H9 (cell line): ENCODE results near the gene NRM. TPM values are rescaled to one million over a fixed set of nuclear protein-coding genes. Genes with fewer than 3 reads are reported as not detected.

Experiments
- DNase-seq: peaks from one replicate; pipeline ENCODE4 v3.0.0-alpha.2; 2017
- H2AFZ ChIP-seq: one replicate; pipeline ENCODE4 v1.6.1; 2013; ENCODE audit warnings: mild to moderate bottlenecking, low read length, control low read depth, moderate library complexity
- H2AK5ac ChIP-seq: 2 replicates; pipeline ENCODE4 v1.6.1; 2013; ENCODE audit warnings: low read length, control low read depth, mixed read lengths; ENCODE audit not compliant: insufficient read length
- H2BK120ac ChIP-seq: one replicate; pipeline ENCODE4 v1.6.1; 2013; ENCODE audit warnings: low read depth, mild to moderate bottlenecking, low read length, control low read depth, inconsistent platforms; ENCODE audit not compliant: poor library complexity, severe bottlenecking
- H2BK12ac ChIP-seq: 2 replicates; pipeline ENCODE4 v1.6.1; 2013; ENCODE audit warnings: low read length, control low read depth, mixed read lengths, low read depth; ENCODE audit not compliant: insufficient read length
- H2BK15ac ChIP-seq: 2 replicates; pipeline ENCODE4 v1.6.1; 2013; ENCODE audit warnings: low read depth, low read length, control low read depth
- H2BK20ac ChIP-seq: one replicate; pipeline ENCODE4 v1.6.1; 2013; ENCODE audit warnings: low read depth, mild to moderate bottlenecking, low read length, control low read depth, inconsistent platforms; ENCODE audit not compliant: poor library complexity, severe bottlenecking
- H2BK5ac ChIP-seq: 2 replicates; pipeline ENCODE4 v1.6.1; 2013; ENCODE audit warnings: low read length, control low read depth, mixed read lengths; ENCODE audit not compliant: insufficient read length
- H3K14ac ChIP-seq: 2 replicates; pipeline ENCODE4 v1.6.1; 2013; ENCODE audit warnings: low read length, control low read depth; ENCODE audit not compliant: insufficient read depth
- H3K18ac ChIP-seq: 2 replicates; pipeline ENCODE4 v1.6.1; 2013; ENCODE audit warnings: low read depth, mild to moderate bottlenecking, mixed read lengths, low read length, control low read depth; ENCODE audit not compliant: insufficient read length
- H3K23ac ChIP-seq: 2 replicates; pipeline ENCODE4 v1.6.1; 2013; ENCODE audit warnings: low read length, control low read depth, mixed read lengths, low read depth; ENCODE audit not compliant: insufficient read length
- H3K23me2 ChIP-seq: 2 replicates; pipeline ENCODE4 v1.6.1; 2013; ENCODE audit warnings: low read depth, mild to moderate bottlenecking, mixed read lengths, low read length, control low read depth; ENCODE audit not compliant: insufficient read length, poor library complexity, severe bottlenecking
- H3K27ac ChIP-seq: 2 replicates; pipeline ENCODE4 v1.5.1; 2013; ENCODE audit warnings: low read length, control low read depth, mixed read lengths, low read depth; ENCODE audit not compliant: insufficient read length
- H3K27me3 ChIP-seq: 2 replicates; pipeline ENCODE4 v1.6.1; 2013; ENCODE audit warnings: low read length, control low read depth, inconsistent platforms; ENCODE audit not compliant: insufficient read depth
- H3K4ac ChIP-seq: 2 replicates; pipeline ENCODE4 v1.6.1; 2013; ENCODE audit warnings: low read depth, mild to moderate bottlenecking, control low read depth, inconsistent platforms, low read length, moderate library complexity
- H3K4me1 ChIP-seq: 2 replicates; pipeline ENCODE4 v1.6.1; 2013; ENCODE audit warnings: low read length, control low read depth, inconsistent platforms; ENCODE audit not compliant: insufficient read depth
- H3K4me2 ChIP-seq: 2 replicates; pipeline ENCODE4 v1.6.1; 2013; ENCODE audit warnings: low read length, control low read depth, mixed read lengths; ENCODE audit not compliant: insufficient read length, insufficient read depth
- H3K56ac ChIP-seq: 2 replicates; pipeline ENCODE4 v1.6.1; 2013; ENCODE audit warnings: low read depth, mild to moderate bottlenecking, mixed read lengths, low read length, control low read depth; ENCODE audit not compliant: insufficient read length
- H3K79me1 ChIP-seq: 2 replicates; pipeline ENCODE4 v1.6.1; 2013; ENCODE audit warnings: low read depth, mild to moderate bottlenecking, moderate library complexity, low read length, control low read depth, inconsistent platforms; ENCODE audit not compliant: insufficient read depth, poor library complexity, severe bottlenecking
- H3K79me2 ChIP-seq: 2 replicates; pipeline ENCODE4 v1.6.1; 2013; ENCODE audit warnings: low read length, control low read depth, inconsistent platforms; ENCODE audit not compliant: insufficient read depth
- H3K9ac ChIP-seq: 2 replicates; pipeline ENCODE4 v1.6.1; 2013; ENCODE audit warnings: low read length, control low read depth, mixed read lengths; ENCODE audit not compliant: insufficient read length; ENCODE audit errors: extremely low read depth
- H3K9me3 ChIP-seq: one replicate; pipeline ENCODE4 v1.6.1; 2013; ENCODE audit warnings: low read depth, low read length, inconsistent platforms; ENCODE audit not compliant: control insufficient read depth
- H3T11ph ChIP-seq: one replicate; pipeline ENCODE4 v1.6.1; 2013; ENCODE audit warnings: mild to moderate bottlenecking, low read length, control low read depth, inconsistent platforms
- H4K20me1 ChIP-seq: one replicate; pipeline ENCODE4 v1.6.1; 2013; ENCODE audit not compliant: control insufficient read depth, insufficient read length, insufficient read depth
- H4K5ac ChIP-seq: 2 replicates; pipeline ENCODE4 v1.6.1; 2013; ENCODE audit warnings: low read depth, mild to moderate bottlenecking, mixed read lengths, low read length, control low read depth; ENCODE audit not compliant: insufficient read length
- H4K8ac ChIP-seq: replicated peaks from 2 replicates; pipeline ENCODE4 v1.6.1; 2013; ENCODE audit warnings: low read length, control low read depth, mixed read lengths, low read depth; ENCODE audit not compliant: insufficient read length
- H4K91ac ChIP-seq: 2 replicates; pipeline ENCODE4 v1.6.1; 2013; ENCODE audit warnings: low read depth, mild to moderate bottlenecking, moderate library complexity, mixed read lengths, low read length, control low read depth; ENCODE audit not compliant: insufficient read length
- H3K27ac Mint-ChIP-seq, 3 experiments: 2 replicates in 2 of 3; 3 replicates in 1 of 3; pipeline ENCODE4 v1.8.0; 2020 to 2021; ENCODE audit warnings: mixed read lengths in 3 of 3, mild to moderate bottlenecking in 1 of 3, moderate library complexity in 1 of 3
- H3K27me3 Mint-ChIP-seq: 2 replicates; pipeline ENCODE4 v1.8.0; 2021; ENCODE audit warnings: low read depth, mild to moderate bottlenecking, moderate library complexity, mixed read lengths
- H3K36me3 Mint-ChIP-seq, 3 experiments: 2 replicates in 2 of 3; 3 replicates in 1 of 3; pipeline ENCODE4 v1.8.0; 2020 to 2021; ENCODE audit warnings: low read depth in 3 of 3, mixed read lengths in 3 of 3; ENCODE audit not compliant: insufficient read depth in 1 of 3
- H3K4me1 Mint-ChIP-seq, 2 experiments: 2 replicates each; pipeline ENCODE4 v1.8.0; 2020; ENCODE audit warnings: mixed read lengths in 2 of 2
- H3K4me3 Mint-ChIP-seq, 2 experiments: 2 replicates in 1 of 2; 3 replicates in 1 of 2; pipeline ENCODE4 v1.8.0; 2020 to 2021; ENCODE audit warnings: mild to moderate bottlenecking in 2 of 2, mixed read lengths in 2 of 2, moderate library complexity in 1 of 2
- H3K9me3 Mint-ChIP-seq, 2 experiments: 2 replicates in 1 of 2; 3 replicates in 1 of 2; pipeline ENCODE4 v1.8.0; 2020; ENCODE audit warnings: mild to moderate bottlenecking in 2 of 2, mixed read lengths in 2 of 2, moderate library complexity in 1 of 2
- WGBS: extraction: QIAGEN DNeasy Blood & Tissue Kit; methylation state at CpG from one replicate; pipeline ENCODE4 v1.1.7; 2013; ENCODE audit warnings: missing lambda C conversion rate, low lambda C conversion rate, mixed read lengths; ENCODE audit not compliant: insufficient read length; ENCODE audit errors: extremely low coverage; 5-methylcytosine and 5-hydroxymethylcytosine counted together
- total RNA-seq: library from RNA; stranded (reverse); gene quantifications from 2 replicates; pipeline ENCODE4 v1.2.1, GENCODE V29; 2021
- TF ChIP-seq, protein P1 (sequence below): fragments of 200-600 bp; sonication (generic); conservative IDR thresholded peaks from 3 replicates; pipeline ENCODE4 v1.8.0; 2021; ENCODE audit warnings: antibody characterized with exemption, mild to moderate bottlenecking

The NRM gene
- total RNA-seq, 1 experiment from 2014 or later, result 36.5 TPM

GRCh38 chr6:30707281-30707850 lies 16.6 kb upstream of the NRM start:
- H3T11ph ChIP-seq, result no peak overlapping the region
- H3K23me2 ChIP-seq, result no peaks in the 10 kb centered on the region
- Mint-ChIP-seq H3K4me3 (no peak overlapping the region), H3K4me1 (peaks cover 6 to 7% of the 10 kb centered on the region in 2 experiments), H3K36me3 (peaks cover 68 to 88% (median 79%) of the 10 kb centered on the region in 3 experiments; a peak in 6 of 7 replicates), H3K9me3 (no peaks in the 10 kb centered on the region), H3K27ac (peak overlapping the region in 2 of 3 experiments; percentile 10 to 11; a peak in 2 of 7 replicates), H3K27me3 (no peaks in the 10 kb centered on the region)
- H4K91ac ChIP-seq, result no peak overlapping the region
- no peak overlapping the region for H2AK5ac ChIP-seq
- no peak overlapping the region for H3K4ac ChIP-seq
- no peak overlapping the region for H2AFZ ChIP-seq
- H3K79me2 ChIP-seq, result no peaks in the 10 kb centered on the region
- H4K20me1 ChIP-seq, result no peaks in the 10 kb centered on the region
- H3K23ac ChIP-seq, result no peak overlapping the region
- H2BK20ac ChIP-seq, result no peak overlapping the region
- no peak overlapping the region for H3K4me2 ChIP-seq
- H2BK15ac ChIP-seq, result no peak overlapping the region
- H3K79me1 ChIP-seq, result no peaks in the 10 kb centered on the region
- no peak overlapping the region for H3K27ac ChIP-seq
- no peak overlapping the region for H4K5ac ChIP-seq
- TF ChIP-seq, protein P1, sequence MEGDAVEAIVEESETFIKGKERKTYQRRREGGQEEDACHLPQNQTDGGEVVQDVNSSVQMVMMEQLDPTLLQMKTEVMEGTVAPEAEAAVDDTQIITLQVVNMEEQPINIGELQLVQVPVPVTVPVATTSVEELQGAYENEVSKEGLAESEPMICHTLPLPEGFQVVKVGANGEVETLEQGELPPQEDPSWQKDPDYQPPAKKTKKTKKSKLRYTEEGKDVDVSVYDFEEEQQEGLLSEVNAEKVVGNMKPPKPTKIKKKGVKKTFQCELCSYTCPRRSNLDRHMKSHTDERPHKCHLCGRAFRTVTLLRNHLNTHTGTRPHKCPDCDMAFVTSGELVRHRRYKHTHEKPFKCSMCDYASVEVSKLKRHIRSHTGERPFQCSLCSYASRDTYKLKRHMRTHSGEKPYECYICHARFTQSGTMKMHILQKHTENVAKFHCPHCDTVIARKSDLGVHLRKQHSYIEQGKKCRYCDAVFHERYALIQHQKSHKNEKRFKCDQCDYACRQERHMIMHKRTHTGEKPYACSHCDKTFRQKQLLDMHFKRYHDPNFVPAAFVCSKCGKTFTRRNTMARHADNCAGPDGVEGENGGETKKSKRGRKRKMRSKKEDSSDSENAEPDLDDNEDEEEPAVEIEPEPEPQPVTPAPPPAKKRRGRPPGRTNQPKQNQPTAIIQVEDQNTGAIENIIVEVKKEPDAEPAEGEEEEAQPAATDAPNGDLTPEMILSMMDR, result no peak
- DNase-seq, result no peak
- H3K56ac ChIP-seq, result no peak overlapping the region
- H4K8ac ChIP-seq, result no peak overlapping the region
- H2BK120ac ChIP-seq, result no peak overlapping the region
- no peak overlapping the region for H2BK5ac ChIP-seq
- no peaks in the 10 kb centered on the region for H3K4me1 ChIP-seq
- no peak overlapping the region for H3K14ac ChIP-seq
- WGBS, result no CpG with 5 or more reads among the region's 6 CpGs
- H2BK12ac ChIP-seq, result no peak overlapping the region
- no peaks in the 10 kb centered on the region for H3K27me3 ChIP-seq
- H3K18ac ChIP-seq, result no peak overlapping the region
- H3K9me3 ChIP-seq, result no peaks in the 10 kb centered on the region
- H3K9ac ChIP-seq, result no peak overlapping the region
